IMR-90 (cell line): ENCODE measurements around the gene PRAF2. TPM values are rescaled to one million over a fixed set of nuclear protein-coding genes. Genes with fewer than 3 reads are reported as not detected.

Experiments used
- ATAC-seq: fragments of 200-7000 bp; cut with Tn5 transposase; 2 replicates; pipeline ENCODE4 v1.9.1; 2020; ENCODE audit warnings: low read depth, mild to moderate bottlenecking, moderate library complexity
- BruUV-seq: library from RNA; stranded (reverse); fragments of 400-500 nt; replicated peaks from 2 replicates; lab custom pipeline; 2021; lab: Mats Ljungman, UMichigan
- CTCF ChIA-PET: fragments of 300-600 bp; formaldehyde crosslinking; extraction: SDS; loops from one replicate; lab custom pipeline; 2021; ENCODE audit warnings: antibody characterized with exemption; lab: Yijun Ruan, JAX
- POLR2A ChIA-PET: fragments of 300-600 bp; sonication (Branson Sonifier 250); formaldehyde crosslinking; loops from one replicate; lab custom pipeline; 2022; ENCODE audit warnings: antibody characterized with exemption; ENCODE audit not compliant: unreplicated experiment; lab: Charles Lee
- DNase-seq: peaks from one replicate; pipeline ENCODE4 v3.0.0; 2013
- H2AFZ ChIP-seq: replicated peaks from 2 replicates; pipeline ENCODE3; 2013; ENCODE audit warnings: low read length, mild to moderate bottlenecking; ENCODE audit not compliant: poor library complexity
- H2AK5ac ChIP-seq: 2 replicates; pipeline ENCODE4 v1.6.1; 2013; ENCODE audit warnings: low read depth, low read length, inconsistent platforms
- H2AK9ac ChIP-seq: replicated peaks from 2 replicates; pipeline ENCODE3; 2013; ENCODE audit warnings: mild to moderate bottlenecking, low read depth, low read length, moderate library complexity; ENCODE audit not compliant: poor library complexity
- H2BK120ac ChIP-seq: 2 replicates; pipeline ENCODE4 v1.6.1; 2013; ENCODE audit warnings: low read depth, low read length, inconsistent platforms
- H2BK15ac ChIP-seq: 3 replicates; pipeline ENCODE4 v1.6.1; 2013; ENCODE audit warnings: low read depth, low read length, inconsistent platforms
- H2BK20ac ChIP-seq: 2 replicates; pipeline ENCODE4 v1.6.1; 2013; ENCODE audit warnings: low read depth, mild to moderate bottlenecking, inconsistent platforms, low read length, moderate library complexity
- H2BK5ac ChIP-seq: 2 replicates; pipeline ENCODE4 v1.6.1; 2013; ENCODE audit warnings: mild to moderate bottlenecking, low read depth, low read length, inconsistent platforms; ENCODE audit not compliant: poor library complexity, severe bottlenecking
- H3K14ac ChIP-seq: replicated peaks from 2 replicates; pipeline ENCODE4 v1.6.1; 2013; ENCODE audit warnings: low read depth, low read length, inconsistent platforms
- H3K18ac ChIP-seq: 2 replicates; pipeline ENCODE4 v1.6.1; 2013; ENCODE audit warnings: low read depth, low read length, control low read depth
- H3K23ac ChIP-seq: 2 replicates; pipeline ENCODE4 v1.6.1; 2013; ENCODE audit warnings: low read depth, low read length, inconsistent platforms
- H3K27ac ChIP-seq: 2 replicates; pipeline ENCODE4 v1.5.1; 2013; ENCODE audit warnings: mild to moderate bottlenecking, control low read depth, low read length; ENCODE audit not compliant: insufficient read depth
- H3K27me3 ChIP-seq: 2 replicates; pipeline ENCODE4 v1.6.1; 2013; ENCODE audit warnings: low read length; ENCODE audit not compliant: control insufficient read depth, insufficient read depth
- H3K36me3 ChIP-seq: 2 replicates; pipeline ENCODE4 v1.6.1; 2013; ENCODE audit warnings: low read length, mixed read lengths; ENCODE audit not compliant: control insufficient read depth, insufficient read depth
- H3K4ac ChIP-seq: 2 replicates; pipeline ENCODE4 v1.6.1; 2013; ENCODE audit warnings: low read depth, low read length, inconsistent platforms
- H3K4me1 ChIP-seq: 2 replicates; pipeline ENCODE4 v1.6.1; 2013; ENCODE audit warnings: low read length, mixed read lengths; ENCODE audit not compliant: control insufficient read depth, insufficient read depth
- H3K4me2 ChIP-seq: 2 replicates; pipeline ENCODE4 v1.6.1; 2013; ENCODE audit warnings: low read depth, mild to moderate bottlenecking, control low read depth, low read length, moderate library complexity
- H3K4me3 ChIP-seq: 2 replicates; pipeline ENCODE4 v1.5.1; 2013; ENCODE audit warnings: low read depth, mild to moderate bottlenecking, control low read depth, low read length, moderate library complexity; ENCODE audit not compliant: insufficient read depth
- H3K56ac ChIP-seq: 2 replicates; pipeline ENCODE4 v1.6.1; 2013; ENCODE audit warnings: low read length, inconsistent platforms; ENCODE audit not compliant: insufficient read depth; ENCODE audit errors: extremely low read depth
- H3K79me1 ChIP-seq, 2 experiments: 2 replicates each; pipeline ENCODE4 v1.6.1; 2013; ENCODE audit warnings: low read length in 2 of 2, inconsistent platforms in 1 of 2, low read depth in 1 of 2
- H3K9ac ChIP-seq: 2 replicates; pipeline ENCODE4 v1.6.1; 2013; ENCODE audit warnings: low read depth, low read length, control low read depth
- H3K9me1 ChIP-seq: 2 replicates; pipeline ENCODE4 v1.6.1; 2013; ENCODE audit warnings: low read length, inconsistent platforms; ENCODE audit not compliant: insufficient read depth
- H3K9me3 ChIP-seq: 2 replicates; pipeline ENCODE4 v1.6.1; 2013; ENCODE audit warnings: low read length; ENCODE audit not compliant: control insufficient read depth, insufficient read depth
- H4K20me1 ChIP-seq: 2 replicates; pipeline ENCODE4 v1.6.1; 2013; ENCODE audit warnings: low read length, inconsistent platforms; ENCODE audit not compliant: insufficient read depth
- H4K5ac ChIP-seq: 2 replicates; pipeline ENCODE4 v1.6.1; 2013; ENCODE audit warnings: mild to moderate bottlenecking, low read depth, low read length, control low read depth
- H4K8ac ChIP-seq, 2 experiments: 2 replicates each; pipeline ENCODE4 v1.6.1; 2013; ENCODE audit warnings: low read depth in 2 of 2, low read length in 2 of 2, control low read depth in 1 of 2, inconsistent platforms in 1 of 2
- H4K91ac ChIP-seq: 2 replicates; pipeline ENCODE4 v1.6.1; 2013; ENCODE audit warnings: low read depth, low read length, inconsistent platforms; ENCODE audit not compliant: insufficient read depth
- CEBPB ChIP-seq: IDR thresholded peaks from 2 replicates; pipeline ENCODE4 v1.6.1; 2012; ENCODE audit warnings: low read depth, low read length, improper control_type of control experiment
- CTCF ChIP-seq: conservative IDR thresholded peaks from 2 replicates; pipeline ENCODE4 v1.5.1; 2012; ENCODE audit warnings: mild to moderate bottlenecking, low read depth, low read length, improper control_type of control experiment
- ELK1 ChIP-seq: fragments of 150-350 bp; IDR thresholded peaks from 2 replicates; pipeline ENCODE4 v1.6.1; 2016; ENCODE audit warnings: low read depth, mild to moderate bottlenecking, low read length, moderate library complexity, borderline replicate concordance
- FOS ChIP-seq: fragments of 150-350 bp; IDR thresholded peaks from 2 replicates; pipeline ENCODE4 v1.6.1; 2016; ENCODE audit warnings: low read depth, low read length
- RAD21 ChIP-seq: IDR thresholded peaks from 2 replicates; pipeline ENCODE4 v1.6.1; 2012; ENCODE audit warnings: low read length, improper control_type of control experiment
- WGBS, 2 experiments: methylation state at CpG; one replicate each; pipeline versions ENCODE4 v1.1.5 to v1.1.7; 2013; ENCODE audit warnings: missing lambda C conversion rate in 2 of 2; ENCODE audit not compliant: insufficient read length in 1 of 2; ENCODE audit errors: extremely low coverage in 2 of 2; 5-methylcytosine and 5-hydroxymethylcytosine counted together
- dilution Hi-C: fragments of 300-500 bp; cut with HindIII; formaldehyde crosslinking; loops from one replicate; pipeline ENCODE4 v1.14.3; 2018; ENCODE audit warnings: low sequenced_read_pairs; ENCODE audit not compliant: unreplicated experiment
- in situ Hi-C: fragments of 300-500 bp; cut with MboI; formaldehyde crosslinking; loops from 3 replicates; pipeline ENCODE4 v1.14.3; 2019; ENCODE audit warnings: low sequenced_read_pairs, inconsistent platforms, mixed read lengths
- intact Hi-C: fragments of 100-400 bp; cut with micrococcal nuclease; formaldehyde crosslinking; loops from 2 replicates; pipeline ENCODE4 v1.10.0; 2022
- polyA plus RNA-seq, 3 experiments: library from polyadenylated mRNA; depleted of rRNA; stranded (reverse); fragments of >200 nt; gene quantifications; 2 replicates each; pipeline ENCODE4 v1.2.3, GENCODE V29; 2012; ENCODE audit warnings: low replicate concordance in 1 of 3
- total RNA-seq: library from RNA; depleted of rRNA; stranded (reverse); fragments of >200 nt; gene quantifications from 2 replicates; pipeline ENCODE4 v1.2.3, GENCODE V29; 2012

Gene PRAF2
- total and polyA plus RNA-seq, 2 of the 4 experiments (the other 2 are of a cell fraction), result 3.8 to 65.5 TPM

- H4K5ac ChIP-seq, result no peak overlapping the region
- H3K36me3 ChIP-seq, result peaks cover 3% of the 10 kb centered on the region; the same call in 1 of the 2 replicates
- DNase-seq (no peak), ATAC-seq (no peak)
- ChIA-PET CTCF (no interaction called here), POLR2A (no interaction called here)
- dilution Hi-C loops, result no loop called here
- no peaks in the 10 kb centered on the region for H3K27me3 ChIP-seq
- no peak overlapping the region for H3K9ac ChIP-seq
- H3K9me3 ChIP-seq, result peaks cover under 1% of the 10 kb centered on the region; the same call in 1 of the 2 replicates
- no TSS peak for BruUV-seq
- H2BK120ac ChIP-seq, result no peak overlapping the region
- in situ Hi-C loops, result loop anchor here (25.0 kb wide), 1 partner anchor 99 kb away; the partner anchor contains the start of genes KCND1 and OTUD5
- H3K79me1 ChIP-seq, result no peaks in the 10 kb centered on the region
- intact Hi-C loops, result no loop called here
- WGBS, 2 experiments, result 75% methylated on average over 3 of the region's 7 CpGs; no CpG with 5 or more reads in 1 of the 2 experiments
- H3K4me3 ChIP-seq, result no peak overlapping the region
- H3K56ac ChIP-seq, result no peak overlapping the region
- no peak overlapping the region for H3K4me2 ChIP-seq
- H2AFZ ChIP-seq, result no peak overlapping the region
- no peak overlapping the region for H2AK5ac ChIP-seq
- no peak overlapping the region for H3K4ac ChIP-seq
- TF ChIP-seq ELK1, result no peak
- TF ChIP-seq FOS, result no peak
- no peak for TF ChIP-seq RAD21
- no peak for TF ChIP-seq CEBPB
- no peak for TF ChIP-seq CTCF
- no peak overlapping the region for H4K91ac ChIP-seq
- no peak overlapping the region for H3K27ac ChIP-seq
- no peak overlapping the region for H3K18ac ChIP-seq
- H2BK5ac ChIP-seq, result no peak overlapping the region
- H4K20me1 ChIP-seq, result no peaks in the 10 kb centered on the region; the same call in 1 of the 2 replicates
- no peak overlapping the region for H3K14ac ChIP-seq
- no peak overlapping the region for H2BK20ac ChIP-seq
- no peak overlapping the region for H3K23ac ChIP-seq
- H2AK9ac ChIP-seq, result no peak overlapping the region
- no peak overlapping the region for H2BK15ac ChIP-seq
- no peaks in the 10 kb centered on the region for H3K9me1 ChIP-seq
- no peaks in the 10 kb centered on the region for H3K4me1 ChIP-seq
- H4K8ac ChIP-seq, result no peak overlapping the region
These were observed 12.3 kb downstream of the PRAF2 start for GRCh38 chrX:49061490-49061889.
